GM18505 (cell line): ENCODE results near the gene NFYA.

ENCODE experiments used
- ATAC-seq: cut with Tn5 transposase; IDR thresholded peaks from one replicate; pipeline ENCODE4 v1.9.1; 2021; ENCODE audit not compliant: unreplicated experiment
- POLR2A ChIP-seq: IDR thresholded peaks from 4 replicates; pipeline ENCODE4 v1.6.1; 2011; ENCODE audit warnings: borderline replicate concordance; ENCODE audit not compliant: insufficient read depth, insufficient read length; ENCODE audit errors: extremely low read depth

Gene NFYA

DNA sequence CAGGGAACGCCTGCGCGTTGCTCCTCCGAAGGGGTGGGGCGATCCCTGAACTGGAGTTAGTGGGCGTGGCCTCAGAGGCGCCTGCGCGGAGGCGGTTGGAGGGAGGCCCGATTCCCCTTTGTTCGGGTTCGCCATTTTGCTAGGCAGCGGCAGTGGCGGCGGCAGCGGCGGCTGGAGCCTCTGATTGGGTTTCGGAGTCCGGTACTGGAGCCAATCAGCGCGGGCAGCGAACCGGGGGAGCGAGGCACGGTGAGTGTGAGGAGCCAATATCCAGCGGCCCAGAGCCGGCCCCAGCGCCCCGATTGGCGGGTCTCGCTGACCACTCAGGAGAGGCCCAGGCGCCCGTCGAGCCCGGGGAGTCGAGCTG, at the start of gene NFYA:
TSS of gene NFYA (plus strand) at position 139 of the 367 bp plus-strand sequence. CDS start 6,116 bp downstream, outside the sequence.
- TF ChIP-seq POLR2A, result no peak
- peak; percentile 56 for ATAC-seq

GRCh38 chr6:41023114-41023513, 49.7 kb upstream of the NFYA start:
- no peak for ATAC-seq
- no peak for TF ChIP-seq POLR2A

DNA sequence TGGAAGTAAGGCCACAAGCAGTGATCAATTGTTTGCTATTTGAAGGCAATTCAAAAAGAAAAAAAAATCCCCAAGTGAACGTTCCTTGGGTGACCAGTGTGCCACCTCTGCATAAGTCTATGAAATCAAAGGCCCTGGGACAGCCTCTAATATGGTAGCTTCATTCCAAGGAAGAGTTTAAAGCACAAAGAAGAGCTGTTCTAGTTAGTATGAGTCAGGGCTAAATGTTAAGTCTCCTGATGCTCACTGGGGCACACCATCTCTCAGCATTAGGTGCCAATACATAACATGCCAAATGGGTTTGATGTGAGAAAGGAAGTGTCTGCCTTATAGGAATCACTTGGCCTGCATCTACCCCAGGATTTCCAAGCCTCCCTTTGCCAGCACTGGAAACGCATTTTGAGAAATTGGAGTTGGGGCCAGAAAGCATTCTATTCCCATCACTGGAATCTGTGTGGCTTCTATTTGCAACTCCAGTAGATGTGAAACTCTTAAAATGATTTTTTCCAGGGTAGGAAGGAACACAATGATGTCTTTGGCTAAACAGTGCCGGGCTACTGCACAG, 46.7 kb upstream of the NFYA start:
- no peak for ATAC-seq
- TF ChIP-seq POLR2A, result no peak

DNA sequence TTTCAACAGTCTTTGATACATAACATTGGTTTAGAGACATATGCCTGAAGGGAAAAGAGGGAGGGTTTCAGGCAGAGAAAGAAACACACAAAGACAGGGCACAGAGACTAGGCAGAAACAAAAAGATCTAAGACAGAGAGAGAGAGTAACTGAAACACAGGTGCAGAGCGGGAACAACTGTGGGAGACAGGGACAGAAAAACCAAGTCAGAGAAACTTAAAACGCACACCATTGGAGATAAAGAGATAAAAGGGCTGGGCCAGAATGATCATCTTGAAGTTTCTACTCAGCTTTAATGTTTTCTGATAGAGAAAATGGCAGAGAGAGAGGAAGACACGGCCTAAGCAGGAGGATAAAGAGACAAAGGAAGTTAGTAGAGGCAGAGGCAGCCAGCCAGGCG, 45.5 kb upstream of the NFYA start:
- ATAC-seq, result no peak
- TF ChIP-seq POLR2A, result no peak

DNA sequence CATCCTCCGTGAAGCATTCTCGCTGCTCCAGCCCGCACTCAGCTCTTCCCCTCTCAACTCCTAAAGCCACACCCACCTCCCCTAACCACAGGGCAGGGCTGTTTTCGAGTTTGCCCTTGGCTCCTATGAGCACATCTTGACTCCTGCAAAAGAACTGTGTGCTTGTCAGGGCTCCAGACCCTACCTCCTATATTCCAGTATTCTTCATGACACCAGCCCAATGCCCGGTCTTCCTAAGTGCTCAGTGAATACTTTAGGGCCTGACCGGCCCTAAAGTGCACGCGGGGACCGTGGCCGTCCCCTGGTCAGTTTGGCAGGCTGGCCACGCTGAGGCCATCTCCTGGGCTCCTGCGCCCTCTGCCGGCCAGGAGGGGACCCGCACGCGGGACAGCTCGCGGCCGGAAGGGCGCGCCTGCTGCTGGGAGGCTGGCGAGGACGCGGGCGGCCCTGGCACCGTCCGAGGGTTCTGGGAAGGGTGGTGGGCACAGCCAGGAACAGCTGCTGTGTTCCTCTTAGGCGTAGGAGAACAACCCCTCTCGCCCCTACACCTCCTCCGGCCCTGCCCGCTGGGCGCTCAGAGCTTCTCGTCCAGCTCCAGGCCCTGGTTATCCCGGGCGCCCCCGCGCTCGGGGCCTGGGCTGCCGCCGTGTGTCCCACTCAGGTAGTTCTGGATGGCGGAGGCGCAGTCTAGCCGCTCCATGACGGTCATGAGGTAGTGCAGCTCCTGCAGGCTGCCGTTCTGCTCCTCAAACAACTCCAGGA, 44.8 kb upstream of the NFYA start:
- ATAC-seq, result peak; percentile 80
- TF ChIP-seq POLR2A, result peak; percentile 56

DNA sequence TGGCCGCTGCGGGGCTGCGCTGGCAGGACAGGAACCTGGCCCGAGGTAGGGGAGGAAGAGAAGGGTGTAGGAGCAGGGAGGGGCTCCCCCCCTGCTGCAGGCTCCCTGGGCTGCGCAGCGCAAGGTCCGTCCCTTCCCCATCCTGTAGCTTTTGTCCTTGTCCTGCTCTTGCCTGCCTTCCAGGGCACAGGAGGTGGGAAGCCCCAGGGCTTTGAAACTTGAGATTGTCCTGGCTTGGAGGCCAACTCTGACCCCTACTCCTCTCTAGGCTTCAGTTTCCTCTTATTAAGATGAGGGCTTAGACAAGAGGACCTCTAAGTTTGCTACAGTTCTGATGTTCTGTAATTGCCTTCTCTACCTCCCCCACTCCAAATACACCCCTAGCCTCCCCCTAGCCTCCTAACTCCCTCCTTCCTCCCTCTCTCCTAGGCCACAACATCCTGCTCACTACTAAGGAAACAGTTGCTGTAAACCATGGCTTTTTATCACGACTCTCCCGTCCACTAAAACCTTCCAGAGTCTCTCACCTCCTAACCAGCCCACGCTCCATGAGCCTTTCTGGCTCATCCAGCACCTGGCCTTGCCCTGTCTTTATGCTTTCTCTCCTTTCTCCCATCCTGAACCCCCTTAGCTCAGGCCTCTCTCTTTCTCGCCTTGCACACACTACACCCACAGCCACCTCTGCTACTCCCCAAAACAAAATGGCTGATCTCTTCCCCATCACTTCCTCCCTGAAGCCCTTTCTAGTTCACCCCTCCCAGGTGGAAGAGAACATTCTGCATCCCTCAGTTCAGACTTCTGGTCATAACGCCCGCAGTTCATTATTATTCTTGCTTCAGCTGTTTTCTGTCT, 44.0 kb upstream of the NFYA start:
- peak; percentile 35 for ATAC-seq
- TF ChIP-seq POLR2A, result no peak

DNA sequence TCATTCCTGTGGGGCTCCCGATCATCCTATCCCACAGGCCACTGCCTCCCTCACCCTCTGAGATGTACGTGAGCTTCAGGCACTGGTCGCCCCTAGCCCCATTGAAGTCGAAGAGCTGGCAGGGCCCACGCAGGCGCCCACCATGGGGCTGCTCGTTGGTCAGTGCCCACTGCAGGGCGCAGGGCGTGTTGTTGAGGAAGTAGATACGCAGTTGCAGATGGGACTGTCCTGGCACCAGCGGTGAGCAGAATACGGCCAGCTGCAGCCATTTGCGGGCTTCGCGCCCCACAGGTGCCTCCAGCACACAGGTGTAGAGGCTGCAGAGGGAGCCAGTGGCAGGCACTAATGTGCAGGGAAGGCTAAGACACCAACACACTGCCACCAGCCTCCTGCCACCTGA, 39.9 kb upstream of the NFYA start:
- no peak for TF ChIP-seq POLR2A
- ATAC-seq, result no peak

GRCh38 chr6:41033776-41034175, 39.0 kb upstream of the NFYA start:
- no peak for ATAC-seq
- no peak for TF ChIP-seq POLR2A

- no peak for ATAC-seq
- TF ChIP-seq POLR2A, result no peak
Observed at GRCh38 chr6:41036186-41036585, 36.6 kb upstream of the NFYA start.

GRCh38 chr6:41036601-41037000, 36.2 kb upstream of the NFYA start:
- ATAC-seq, result no peak
- no peak for TF ChIP-seq POLR2A

GRCh38 chr6:41037107-41037900, 35.5 kb upstream of the NFYA start:
- ATAC-seq, result no peak
- no peak for TF ChIP-seq POLR2A

- no peak for TF ChIP-seq POLR2A
- ATAC-seq, result no peak
Observed at GRCh38 chr6:41038205-41038604, 34.6 kb upstream of the NFYA start.
